Measurements from ENCODE around the gene PHYHD1.

The PHYHD1 gene

DNA sequence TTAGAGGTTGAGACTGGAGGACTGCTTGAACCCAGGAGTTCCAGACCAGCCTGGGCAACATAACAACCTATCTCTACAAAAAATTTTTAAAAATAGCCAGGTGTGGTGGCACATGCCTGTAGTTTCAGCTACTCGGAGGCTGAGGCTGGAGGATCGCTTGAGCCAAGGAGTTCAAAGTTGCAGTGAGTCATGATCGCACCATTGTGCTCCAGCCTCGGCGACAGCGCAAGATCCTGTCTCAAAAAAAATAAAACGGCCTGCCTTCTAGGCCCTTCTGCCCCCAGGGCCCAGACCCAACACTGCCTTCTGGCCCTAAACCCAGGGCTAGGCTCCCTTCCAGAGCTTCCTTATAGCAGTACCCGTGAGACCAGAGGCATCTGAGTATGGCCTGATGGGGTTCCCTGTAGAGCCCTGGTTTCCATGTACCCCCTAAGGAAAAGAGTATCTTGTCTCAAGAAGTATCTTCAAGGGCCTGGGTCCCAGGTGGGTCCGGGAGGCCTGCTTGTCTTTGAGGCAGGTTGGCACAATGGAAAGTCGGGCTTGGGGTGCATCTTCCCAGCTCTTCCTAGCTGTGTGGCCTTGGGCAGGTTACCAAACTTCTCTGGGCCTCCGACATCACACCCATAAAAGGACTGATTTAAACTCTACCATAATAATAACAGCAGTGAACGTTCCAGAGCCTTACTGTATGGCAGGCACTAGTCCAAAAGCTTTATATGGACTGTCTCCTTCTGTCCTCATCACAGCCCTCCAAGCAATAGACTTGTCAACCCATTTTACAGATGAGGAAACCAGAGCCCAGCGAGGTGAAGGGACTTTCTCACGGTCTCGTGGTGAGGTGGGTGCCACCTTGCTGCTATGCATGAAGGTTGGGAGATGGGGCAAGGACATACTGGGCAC lies 29.2 kb upstream of the PHYHD1 start:
- no peak for TF ChIP-seq POLR2A (IDR thresholded peaks at IDR 0.05; ENCODE audit: low read depth, low read length)
- no peak for TF ChIP-seq POLR2AphosphoS5 (IDR thresholded peaks at IDR 0.05; ENCODE audit: low read depth, low read length)
- TF ChIP-seq TAF1 (IDR thresholded peaks at IDR 0.05; ENCODE audit: borderline replicate concordance, low read depth, low read length), result no peak
- FAIRE-seq (no peak), DNase-seq (ENCODE audit: insufficient read length) (no peak)

DNA sequence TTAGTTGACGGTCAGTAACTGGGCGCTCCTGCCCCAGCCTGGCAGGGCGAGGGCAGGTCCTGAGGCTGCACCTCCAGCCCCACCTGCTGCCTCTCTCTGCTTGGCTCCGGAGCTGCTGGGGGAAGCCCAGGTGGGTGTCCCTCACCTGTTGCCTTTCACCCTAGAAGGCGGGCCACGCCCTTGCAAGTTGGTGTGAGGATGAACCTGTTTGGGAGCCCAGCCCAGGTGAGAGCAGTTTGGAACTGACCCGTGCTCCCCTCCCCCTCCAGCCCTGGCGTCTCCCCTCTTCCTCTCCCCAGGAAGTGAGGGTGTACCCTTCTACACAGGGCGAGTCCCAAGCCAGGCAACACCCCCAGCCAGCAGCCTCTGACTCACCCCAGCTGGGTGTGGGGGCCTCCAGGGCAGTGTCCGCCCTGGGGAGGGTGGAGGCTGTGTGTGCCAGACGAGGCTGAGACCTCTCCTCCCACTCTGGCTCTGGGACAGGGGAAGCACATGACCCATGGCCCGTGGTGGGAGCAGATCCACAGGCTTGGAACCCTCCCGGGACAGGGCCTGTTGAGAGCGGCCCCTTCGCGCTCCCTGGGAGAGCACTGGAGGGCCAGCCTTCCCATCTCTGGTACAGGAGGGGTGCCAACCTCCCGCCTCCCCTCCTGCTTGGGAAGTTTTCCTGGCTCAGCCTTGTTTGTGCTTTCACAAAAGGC lies 28.4 kb upstream of the PHYHD1 start:
- no peak for TF ChIP-seq POLR2AphosphoS5 (IDR thresholded peaks at IDR 0.05; ENCODE audit: low read depth, low read length)
- no peak for TF ChIP-seq TAF1 (IDR thresholded peaks at IDR 0.05; ENCODE audit: borderline replicate concordance, low read depth, low read length)
- TF ChIP-seq POLR2A (IDR thresholded peaks at IDR 0.05; ENCODE audit: low read depth, low read length), result no peak
- no peak for DNase-seq (ENCODE audit: insufficient read length)

GRCh38 chr9:128893354-128893753 lies 27.4 kb upstream of the PHYHD1 start:
- FAIRE-seq (no peak), DNase-seq (ENCODE audit: insufficient read length) (no peak)
- TF ChIP-seq POLR2AphosphoS5 (IDR thresholded peaks at IDR 0.05; ENCODE audit: low read depth, low read length) (no peak), POLR2A (IDR thresholded peaks at IDR 0.05; ENCODE audit: low read depth, low read length) (no peak), TAF1 (IDR thresholded peaks at IDR 0.05; ENCODE audit: borderline replicate concordance, low read depth, low read length) (no peak)

More for the DNA sequence above, 28.4 kb upstream of the PHYHD1 start:
- FAIRE-seq, result no peak

GRCh38 chr9:128894764-128895163 lies 26.0 kb upstream of the PHYHD1 start:
- TF ChIP-seq POLR2A (IDR thresholded peaks at IDR 0.05; ENCODE audit: low read depth, low read length), result no peak
- no peak for TF ChIP-seq POLR2AphosphoS5 (IDR thresholded peaks at IDR 0.05; ENCODE audit: low read depth, low read length)
- FAIRE-seq (no peak), DNase-seq (ENCODE audit: insufficient read length) (no peak)

DNA sequence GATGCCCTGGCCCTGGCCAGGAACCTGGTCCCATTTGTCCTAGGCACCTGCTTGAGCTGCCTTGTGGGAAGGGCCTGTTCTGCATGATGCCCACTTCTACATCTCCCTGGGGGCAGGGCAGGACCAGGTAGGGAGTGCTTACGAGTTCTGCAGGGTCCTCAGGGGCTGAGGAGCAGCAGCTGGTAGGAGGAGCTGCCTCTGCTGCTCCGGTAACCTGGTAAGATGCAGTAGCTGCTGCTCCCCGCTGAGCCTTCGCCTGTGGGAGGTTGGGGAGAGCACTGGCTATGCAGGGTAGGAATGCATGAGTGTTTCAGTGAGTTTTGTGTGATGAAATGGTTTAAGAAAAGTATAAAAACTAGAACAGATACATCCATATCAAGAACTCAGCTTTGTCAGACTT lies 25.2 kb upstream of the PHYHD1 start:
- FAIRE-seq, result no peak
- DNase-seq (ENCODE audit: insufficient read length), result no peak
- TF ChIP-seq TAF1 (IDR thresholded peaks at IDR 0.05; ENCODE audit: borderline replicate concordance, low read depth, low read length) (no peak), POLR2AphosphoS5 (IDR thresholded peaks at IDR 0.05; ENCODE audit: low read depth, low read length) (no peak), POLR2A (IDR thresholded peaks at IDR 0.05; ENCODE audit: low read depth, low read length) (no peak)

DNA sequence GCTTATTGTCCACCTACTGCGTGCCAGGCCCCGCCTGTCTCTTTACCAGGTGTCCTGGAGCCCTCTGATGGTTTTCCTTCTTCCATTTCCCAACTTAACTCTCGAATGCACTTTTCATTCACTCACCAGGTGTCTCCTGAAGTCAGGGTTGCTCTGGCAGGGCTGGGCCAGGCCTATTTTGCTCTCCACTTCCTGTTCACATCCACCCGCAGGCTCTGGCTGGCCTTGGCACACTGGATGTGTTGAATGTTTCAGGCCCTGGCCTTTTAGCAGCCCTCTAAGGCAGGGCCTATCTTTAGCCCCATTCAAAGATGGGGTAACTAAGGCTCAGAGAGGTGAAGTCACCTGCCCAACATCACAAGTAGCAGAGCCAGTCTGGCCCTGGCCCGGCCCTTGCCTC lies 22.4 kb upstream of the PHYHD1 start:
- FAIRE-seq (no peak), DNase-seq (ENCODE audit: insufficient read length) (no peak)
- TF ChIP-seq POLR2AphosphoS5 (IDR thresholded peaks at IDR 0.05; ENCODE audit: low read depth, low read length), result no peak
- no peak for TF ChIP-seq POLR2A (IDR thresholded peaks at IDR 0.05; ENCODE audit: low read depth, low read length)
- TF ChIP-seq TAF1 (IDR thresholded peaks at IDR 0.05; ENCODE audit: borderline replicate concordance, low read depth, low read length), result no peak

DNA sequence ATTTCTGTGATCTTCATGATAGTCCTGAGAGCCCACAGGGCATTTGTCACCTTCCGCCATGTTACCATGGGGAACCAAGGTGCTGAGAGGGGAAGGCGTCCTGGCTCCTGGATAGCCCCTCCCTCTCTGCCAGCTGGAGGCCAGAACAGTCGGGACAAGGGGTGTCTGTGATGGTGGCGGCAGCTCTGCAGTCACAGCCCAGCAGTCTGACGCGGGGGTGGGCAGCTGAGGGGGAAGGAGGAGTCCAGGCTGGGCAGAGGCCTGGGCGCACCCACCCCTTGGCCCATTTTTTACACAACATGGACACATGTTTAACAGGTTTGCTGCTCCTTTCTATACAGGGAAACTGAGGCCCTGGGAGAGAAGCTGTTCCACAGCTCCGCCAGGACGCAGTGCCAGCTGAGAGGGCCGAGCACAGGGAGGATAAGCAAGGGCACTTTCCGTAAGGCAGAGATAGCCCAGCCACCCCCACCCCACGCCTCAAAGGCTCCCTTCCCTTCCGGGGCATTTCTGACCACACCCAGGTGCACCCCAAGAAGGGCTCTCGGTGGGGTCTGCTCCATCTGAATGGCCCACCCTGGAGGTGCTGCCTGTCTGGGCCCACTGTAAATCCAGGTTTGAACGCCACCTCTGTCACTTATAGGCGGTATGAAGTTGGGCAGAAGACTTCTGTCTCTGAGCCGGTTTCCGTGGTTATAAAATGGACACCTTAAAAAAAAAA lies 21.8 kb upstream of the PHYHD1 start:
- no peak for DNase-seq (ENCODE audit: insufficient read length)
- FAIRE-seq, result no peak

GRCh38 chr9:128899566-128900322 lies 21.0 kb upstream of the PHYHD1 start:
- no peak for TF ChIP-seq TAF1 (IDR thresholded peaks at IDR 0.05; ENCODE audit: borderline replicate concordance, low read depth, low read length)
- 0 out of 2 replicates have a peak, but pooled peaks have one; percentile 44 for TF ChIP-seq POLR2A (IDR thresholded peaks at IDR 0.05; ENCODE audit: low read depth, low read length)
- TF ChIP-seq POLR2AphosphoS5 (IDR thresholded peaks at IDR 0.05; ENCODE audit: low read depth, low read length), result 0 out of 2 replicates have a peak, but pooled peaks have one; percentile 40
- FAIRE-seq (peak; percentile 21), DNase-seq (ENCODE audit: insufficient read length) (no peak)

More for the DNA sequence above, 21.8 kb upstream of the PHYHD1 start:
- TF ChIP-seq POLR2AphosphoS5 (IDR thresholded peaks at IDR 0.05; ENCODE audit: low read depth, low read length), result no peak
- TF ChIP-seq POLR2A (IDR thresholded peaks at IDR 0.05; ENCODE audit: low read depth, low read length), result no peak
- TF ChIP-seq TAF1 (IDR thresholded peaks at IDR 0.05; ENCODE audit: borderline replicate concordance, low read depth, low read length), result no peak

DNA sequence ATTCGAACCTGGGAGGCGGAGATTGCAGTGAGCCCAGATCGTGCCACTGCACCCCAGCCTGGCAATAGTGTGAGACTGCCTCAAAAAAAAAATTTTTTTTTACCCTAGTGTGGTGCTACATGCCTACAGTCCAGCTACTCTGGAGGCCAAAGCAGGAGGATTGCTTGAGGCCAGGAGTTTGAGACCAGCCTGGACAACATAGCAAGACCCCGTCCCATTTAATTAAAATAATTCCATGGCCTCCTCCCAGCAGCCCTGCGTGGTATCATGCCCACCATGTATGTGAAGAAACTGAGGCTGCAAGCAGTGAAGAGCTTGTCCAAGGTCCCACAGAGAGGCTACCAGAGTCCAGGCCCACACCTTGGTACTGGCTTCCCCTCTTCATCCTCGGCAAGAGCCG lies 19.4 kb upstream of the PHYHD1 start:
- TF ChIP-seq POLR2A (IDR thresholded peaks at IDR 0.05; ENCODE audit: low read depth, low read length), result no peak
- no peak for TF ChIP-seq TAF1 (IDR thresholded peaks at IDR 0.05; ENCODE audit: borderline replicate concordance, low read depth, low read length)
- no peak for TF ChIP-seq POLR2AphosphoS5 (IDR thresholded peaks at IDR 0.05; ENCODE audit: low read depth, low read length)
- no peak for FAIRE-seq

GRCh38 chr9:128901822-128902221 lies 19.0 kb upstream of the PHYHD1 start:
- FAIRE-seq, result no peak
- no peak for DNase-seq (ENCODE audit: insufficient read length)
- TF ChIP-seq TAF1 (IDR thresholded peaks at IDR 0.05; ENCODE audit: borderline replicate concordance, low read depth, low read length) (no peak), POLR2A (IDR thresholded peaks at IDR 0.05; ENCODE audit: low read depth, low read length) (no peak), POLR2AphosphoS5 (IDR thresholded peaks at IDR 0.05; ENCODE audit: low read depth, low read length) (no peak)

More for the DNA sequence above, 19.4 kb upstream of the PHYHD1 start:
- DNase-seq (ENCODE audit: insufficient read length), result no peak

All from GM12892 (cell line).